Osteocyte (in vitro differentiated cells): Measurements from ENCODE around the gene ASB16. TPM values are rescaled to one million over a fixed set of nuclear protein-coding genes. Genes with fewer than 3 reads are reported as not detected.

Experiments used
- DNase-seq: peaks from one replicate; pipeline ENCODE4 v3.0.0; 2021; ENCODE audit warnings: mixed read lengths; ENCODE audit not compliant: unreplicated experiment; ENCODE audit errors: extremely low spot score
- H3K27ac Mint-ChIP-seq: one replicate; pipeline ENCODE4 v1.8.0; 2021; ENCODE audit warnings: mild to moderate bottlenecking, mixed read lengths; ENCODE audit not compliant: unreplicated experiment
- H3K27me3 Mint-ChIP-seq: one replicate; pipeline ENCODE4 v1.8.0; 2021; ENCODE audit warnings: mixed read lengths; ENCODE audit not compliant: unreplicated experiment
- H3K36me3 Mint-ChIP-seq: one replicate; pipeline ENCODE4 v1.8.0; 2021; ENCODE audit warnings: mixed read lengths; ENCODE audit not compliant: unreplicated experiment
- H3K4me1 Mint-ChIP-seq: one replicate; pipeline ENCODE4 v1.8.0; 2021; ENCODE audit warnings: mixed read lengths; ENCODE audit not compliant: unreplicated experiment
- H3K4me3 Mint-ChIP-seq: one replicate; pipeline ENCODE4 v1.8.0; 2021; ENCODE audit warnings: mild to moderate bottlenecking, moderate library complexity, mixed read lengths; ENCODE audit not compliant: unreplicated experiment
- H3K9me3 Mint-ChIP-seq: one replicate; pipeline ENCODE4 v1.8.0; 2021; ENCODE audit warnings: mixed read lengths; ENCODE audit not compliant: unreplicated experiment
- total RNA-seq: library from RNA; stranded (reverse); gene quantifications from 2 replicates; pipeline ENCODE4 v1.2.1, GENCODE V29; 2021
- TF ChIP-seq, protein P1 (sequence below): fragments of 200-600 bp; sonication (generic); IDR thresholded peaks from 2 replicates; pipeline ENCODE4 v1.5.0; 2021; ENCODE audit warnings: antibody characterized with exemption, mild to moderate bottlenecking, moderate library complexity

Gene ASB16
- total RNA-seq, 1 donor from 2014 or later = not detected

- H3K36me3 Mint-ChIP-seq = peaks cover 14% of the 10 kb centered on the region
- no peaks in the 10 kb centered on the region for H3K4me1 Mint-ChIP-seq
- TF ChIP-seq, protein P1, sequence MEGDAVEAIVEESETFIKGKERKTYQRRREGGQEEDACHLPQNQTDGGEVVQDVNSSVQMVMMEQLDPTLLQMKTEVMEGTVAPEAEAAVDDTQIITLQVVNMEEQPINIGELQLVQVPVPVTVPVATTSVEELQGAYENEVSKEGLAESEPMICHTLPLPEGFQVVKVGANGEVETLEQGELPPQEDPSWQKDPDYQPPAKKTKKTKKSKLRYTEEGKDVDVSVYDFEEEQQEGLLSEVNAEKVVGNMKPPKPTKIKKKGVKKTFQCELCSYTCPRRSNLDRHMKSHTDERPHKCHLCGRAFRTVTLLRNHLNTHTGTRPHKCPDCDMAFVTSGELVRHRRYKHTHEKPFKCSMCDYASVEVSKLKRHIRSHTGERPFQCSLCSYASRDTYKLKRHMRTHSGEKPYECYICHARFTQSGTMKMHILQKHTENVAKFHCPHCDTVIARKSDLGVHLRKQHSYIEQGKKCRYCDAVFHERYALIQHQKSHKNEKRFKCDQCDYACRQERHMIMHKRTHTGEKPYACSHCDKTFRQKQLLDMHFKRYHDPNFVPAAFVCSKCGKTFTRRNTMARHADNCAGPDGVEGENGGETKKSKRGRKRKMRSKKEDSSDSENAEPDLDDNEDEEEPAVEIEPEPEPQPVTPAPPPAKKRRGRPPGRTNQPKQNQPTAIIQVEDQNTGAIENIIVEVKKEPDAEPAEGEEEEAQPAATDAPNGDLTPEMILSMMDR = no peak
- no peaks in the 10 kb centered on the region for H3K27me3 Mint-ChIP-seq
- no peak for DNase-seq
- H3K9me3 Mint-ChIP-seq = no peaks in the 10 kb centered on the region
- no peak overlapping the region for H3K4me3 Mint-ChIP-seq
- H3K27ac Mint-ChIP-seq = no peak overlapping the region
These were observed 7.1 kb downstream of the ASB16 start for GRCh38 chr17:44177640-44178039.

- DNase-seq = no peak
- no peak overlapping the region for H3K4me3 Mint-ChIP-seq
- no peaks in the 10 kb centered on the region for H3K4me1 Mint-ChIP-seq
- no peaks in the 10 kb centered on the region for H3K27me3 Mint-ChIP-seq
- no peaks in the 10 kb centered on the region for H3K9me3 Mint-ChIP-seq
- H3K36me3 Mint-ChIP-seq = peaks cover 14% of the 10 kb centered on the region
- no peak overlapping the region for H3K27ac Mint-ChIP-seq
- TF ChIP-seq, protein P1 = no peak
These were observed 7.6 kb downstream of the ASB16 start for GRCh38 chr17:44178133-44178532.

GRCh38 chr17:44183024-44183423 lies 12.5 kb downstream of the ASB16 start:
- Mint-ChIP-seq H3K27me3 (no peaks in the 10 kb centered on the region), H3K9me3 (no peaks in the 10 kb centered on the region), H3K36me3 (peaks cover 9% of the 10 kb centered on the region), H3K4me3 (no peak overlapping the region), H3K27ac (no peak overlapping the region), H3K4me1 (peaks cover 16% of the 10 kb centered on the region)
- no peak for DNase-seq
- TF ChIP-seq, protein P1 = no peak

- Mint-ChIP-seq H3K27ac (no peak overlapping the region), H3K4me3 (no peak overlapping the region), H3K4me1 (peaks cover 25% of the 10 kb centered on the region)
These were observed 13.8 kb downstream of the ASB16 start for GRCh38 chr17:44184212-44184810.

More at GRCh38 chr17:44184212-44184810, 13.8 kb downstream of the ASB16 start:
- no peak for DNase-seq
- no peaks in the 10 kb centered on the region for H3K9me3 Mint-ChIP-seq
- no peaks in the 10 kb centered on the region for H3K27me3 Mint-ChIP-seq
- peaks cover 5% of the 10 kb centered on the region for H3K36me3 Mint-ChIP-seq
- TF ChIP-seq, protein P1 = no peak
